Measurements from ENCODE around the gene OGFRL1.

DNA sequence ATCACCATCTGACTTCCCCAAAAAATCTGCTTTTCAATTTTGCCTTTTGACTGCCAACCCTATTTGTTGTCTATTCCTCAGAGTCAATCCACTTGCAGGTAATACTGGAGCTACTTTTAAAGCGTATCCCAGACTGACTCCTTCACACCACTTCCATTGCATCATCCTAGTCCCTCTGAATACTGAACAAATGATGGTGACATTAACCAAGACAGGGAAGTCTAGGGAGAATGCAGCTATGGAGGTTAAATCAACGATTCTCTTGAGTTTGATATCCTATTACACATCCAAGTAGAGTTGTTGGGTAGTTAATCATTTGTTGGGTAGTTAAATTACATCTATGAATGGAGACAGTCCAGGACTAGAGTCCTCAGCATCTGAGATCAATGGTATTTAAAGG is 2.0 kb downstream of the OGFRL1 start:
- TF ChIP-seq RFX5 (IDR thresholded peaks at IDR 0.05; ENCODE audit: low read depth, low read length) (no peak), POLR2A (IDR thresholded peaks at IDR 0.05; ENCODE audit: low read depth, low read length) (no peak), FOS (IDR thresholded peaks at IDR 0.05; ENCODE audit: low read depth, low read length) (no peak)
- TF ChIP-seq, protein P1, sequence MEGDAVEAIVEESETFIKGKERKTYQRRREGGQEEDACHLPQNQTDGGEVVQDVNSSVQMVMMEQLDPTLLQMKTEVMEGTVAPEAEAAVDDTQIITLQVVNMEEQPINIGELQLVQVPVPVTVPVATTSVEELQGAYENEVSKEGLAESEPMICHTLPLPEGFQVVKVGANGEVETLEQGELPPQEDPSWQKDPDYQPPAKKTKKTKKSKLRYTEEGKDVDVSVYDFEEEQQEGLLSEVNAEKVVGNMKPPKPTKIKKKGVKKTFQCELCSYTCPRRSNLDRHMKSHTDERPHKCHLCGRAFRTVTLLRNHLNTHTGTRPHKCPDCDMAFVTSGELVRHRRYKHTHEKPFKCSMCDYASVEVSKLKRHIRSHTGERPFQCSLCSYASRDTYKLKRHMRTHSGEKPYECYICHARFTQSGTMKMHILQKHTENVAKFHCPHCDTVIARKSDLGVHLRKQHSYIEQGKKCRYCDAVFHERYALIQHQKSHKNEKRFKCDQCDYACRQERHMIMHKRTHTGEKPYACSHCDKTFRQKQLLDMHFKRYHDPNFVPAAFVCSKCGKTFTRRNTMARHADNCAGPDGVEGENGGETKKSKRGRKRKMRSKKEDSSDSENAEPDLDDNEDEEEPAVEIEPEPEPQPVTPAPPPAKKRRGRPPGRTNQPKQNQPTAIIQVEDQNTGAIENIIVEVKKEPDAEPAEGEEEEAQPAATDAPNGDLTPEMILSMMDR (conservative IDR thresholded peaks at IDR 0.05; ENCODE audit: low read depth, low read length) = no peak
